HPDE6-E6E7 (cell line): ENCODE measurements around the gene PAK2.
"Not testable (repeated sequence)": the region's sequence is repeated elsewhere in the genome, so short reads cannot be mapped to it uniquely, and the experiment has no call there.

Experiments used
- DNase-seq: peaks from one replicate; pipeline ENCODE4 v3.0.0; 2011; ENCODE audit warnings: missing footprints; ENCODE audit errors: extremely low spot score

The PAK2 gene

GRCh38 chr3:196782511-196782910 lies 42.9 kb downstream of the PAK2 start:
- no peak for DNase-seq

GRCh38 chr3:196788528-196788927 lies 48.9 kb downstream of the PAK2 start:
- no peak for DNase-seq

GRCh38 chr3:196789885-196790359 lies 50.3 kb downstream of the PAK2 start:
- DNase-seq = no peak

- DNase-seq = no peak
Measured at GRCh38 chr3:196790636-196791035, 51.0 kb downstream of the PAK2 start.

GRCh38 chr3:196792771-196793170 lies 53.1 kb downstream of the PAK2 start:
- no peak for DNase-seq

GRCh38 chr3:196793246-196793645 lies 53.6 kb downstream of the PAK2 start:
- peak; percentile 80 for DNase-seq

- DNase-seq = no peak
Measured at GRCh38 chr3:196794467-196794866, 54.8 kb downstream of the PAK2 start.

- no peak for DNase-seq
Measured at GRCh38 chr3:196796317-196796716, 56.7 kb downstream of the PAK2 start.

- DNase-seq = no peak
Measured at GRCh38 chr3:196800742-196801434, 61.2 kb downstream of the PAK2 start.

- DNase-seq = no peak
Measured at GRCh38 chr3:196803891-196804468, 64.3 kb downstream of the PAK2 start.

GRCh38 chr3:196804773-196805172 lies 65.1 kb downstream of the PAK2 start:
- no peak for DNase-seq

- no peak for DNase-seq
Measured at GRCh38 chr3:196810963-196811581, 71.4 kb downstream of the PAK2 start.

GRCh38 chr3:196812853-196813252 lies 73.2 kb downstream of the PAK2 start:
- DNase-seq = no peak

- no peak for DNase-seq
Measured at GRCh38 chr3:196813903-196814302, 74.2 kb downstream of the PAK2 start.

GRCh38 chr3:196821806-196822355 lies 82.2 kb downstream of the PAK2 start:
- no peak for DNase-seq

GRCh38 chr3:196829651-196830050 lies 90.0 kb downstream of the PAK2 start:
- DNase-seq = not testable (repeated sequence)

- no peak for DNase-seq
Measured at GRCh38 chr3:196835086-196835485, 95.4 kb downstream of the PAK2 start.

GRCh38 chr3:196836626-196837025 lies 97.0 kb downstream of the PAK2 start:
- not testable (repeated sequence) for DNase-seq

GRCh38 chr3:196837819-196838420 lies 98.3 kb downstream of the PAK2 start:
- peak; percentile 32 for DNase-seq

- not testable (repeated sequence) for DNase-seq
Measured at GRCh38 chr3:196839351-196839750, 99.7 kb downstream of the PAK2 start.

- no peak for DNase-seq
Measured at GRCh38 chr3:196842567-196843434, 103.1 kb downstream of the PAK2 start.
